B cell (primary cell): ENCODE data around the gene HES7. TPM values are rescaled to one million over a fixed set of nuclear protein-coding genes. Genes with fewer than 3 reads are reported as not detected.
A peak's percentile ranks its signal among the peaks of the same experiment; 100 is the strongest.

ENCODE experiments used
- ATAC-seq: fragments of 200-7000 bp; cut with Tn5 transposase; one replicate; pipeline ENCODE4 v1.10.0; 2021; ENCODE audit warnings: low read depth, mild to moderate bottlenecking, moderate number of reproducible peaks, moderate library complexity
- CTCF ChIA-PET: fragments of 350-600 bp; sonication (Branson Sonifier 250); formaldehyde crosslinking; loops from one replicate; lab custom pipeline; 2021; ENCODE audit warnings: antibody characterized with exemption, inconsistent platforms; lab: Charles Lee
- POLR2A ChIA-PET: fragments of 350-600 bp; sonication (Branson Sonifier 250); formaldehyde crosslinking; loops from one replicate; lab custom pipeline; 2021; ENCODE audit warnings: antibody characterized with exemption; lab: Charles Lee
- DNase-seq: peaks from one replicate; pipeline ENCODE4 v3.0.0; 2013
- H2AFZ ChIP-seq: 2 replicates; pipeline ENCODE4 v1.6.1; 2012; ENCODE audit warnings: mild to moderate bottlenecking, low read depth, low read length; ENCODE audit not compliant: insufficient read depth, poor library complexity, severe bottlenecking
- H3K27ac ChIP-seq, 2 donors: 1 replicate in 1 of 2; 2 replicates in 1 of 2; pipeline ENCODE4 v1.5.1; 2012 to 2013; ENCODE audit warnings: low read length in 2 of 2, mild to moderate bottlenecking in 2 of 2, moderate library complexity in 1 of 2
- H3K27me3 ChIP-seq, 4 experiments: fragments of 200-600 bp in 1 of 4; sonication (generic) in 1 of 4; replicated peaks in 1 of 4; 1 replicate in 2 of 4; 2 replicates in 2 of 4; pipeline versions ENCODE4 v1.6.1 to v1.7.0; 2013 to 2016; ENCODE audit warnings: low read length in 3 of 4, mild to moderate bottlenecking in 2 of 4, mixed read lengths in 1 of 4, moderate library complexity in 1 of 4; ENCODE audit not compliant: insufficient read depth in 4 of 4, control insufficient read depth in 3 of 4; ENCODE audit errors: control extremely low read depth in 1 of 4
- H3K36me3 ChIP-seq, 2 experiments: replicated peaks in 1 of 2; 1 replicate in 1 of 2; 2 replicates in 1 of 2; pipeline versions ENCODE4 v1.6.1 to v1.7.1; 2013; ENCODE audit warnings: low read length in 1 of 2; ENCODE audit not compliant: insufficient read depth in 2 of 2, control insufficient read depth in 1 of 2; ENCODE audit errors: control extremely low read depth in 1 of 2, extremely low read depth in 1 of 2
- H3K4me1 ChIP-seq, 2 donors: fragments of 200-600 bp in 1 of 2; sonication (generic) in 1 of 2; 1 replicate in 1 of 2; 2 replicates in 1 of 2; pipeline versions ENCODE4 v1.5.1 to v1.6.1; 2013 to 2017; ENCODE audit warnings: low read length in 2 of 2; ENCODE audit not compliant: control insufficient read depth in 2 of 2, insufficient read depth in 2 of 2
- H3K4me2 ChIP-seq: replicated peaks from 2 replicates; pipeline ENCODE3; 2012; ENCODE audit warnings: mild to moderate bottlenecking, low read depth, low read length; ENCODE audit not compliant: poor library complexity, severe bottlenecking
- H3K4me3 ChIP-seq, 5 experiments: fragments of 200-600 bp in 1 of 5; sonication (generic) in 1 of 5; 1 replicate in 3 of 5; 2 replicates in 2 of 5; pipeline versions ENCODE4 v1.5.1 to v1.7.0; 2011 to 2016; ENCODE audit warnings: low read length in 4 of 5, mild to moderate bottlenecking in 4 of 5, low read depth in 2 of 5, control low read depth in 1 of 5, moderate library complexity in 1 of 5; ENCODE audit not compliant: insufficient read depth in 1 of 5; ENCODE audit errors: control extremely low read depth in 1 of 5, extremely low read depth in 1 of 5
- H3K79me2 ChIP-seq: fragments of 200-600 bp; sonication (generic); one replicate; pipeline ENCODE4 v1.6.0; 2016; ENCODE audit warnings: low read length; ENCODE audit not compliant: control insufficient read depth, insufficient read depth
- H3K9ac ChIP-seq: fragments of 200-600 bp; sonication (generic); 2 replicates; pipeline ENCODE4 v1.6.1; 2017; ENCODE audit warnings: mild to moderate bottlenecking, low read length, moderate library complexity
- H3K9me3 ChIP-seq, 3 donors: one replicate each; pipeline versions ENCODE4 v1.6.1 to v1.7.1; 2013; ENCODE audit warnings: low read length in 2 of 3; ENCODE audit not compliant: control insufficient read depth in 2 of 3, insufficient read depth in 1 of 3; ENCODE audit errors: control extremely low read depth in 1 of 3
- H4K20me1 ChIP-seq: 2 replicates; pipeline ENCODE4 v1.6.0; 2012; ENCODE audit warnings: mild to moderate bottlenecking, low read length; ENCODE audit not compliant: insufficient read depth, control insufficient read depth, poor library complexity, severe bottlenecking
- H3K27ac Mint-ChIP-seq: one replicate; pipeline ENCODE4 v1.8.0; 2021; ENCODE audit warnings: mixed read lengths
- H3K27me3 Mint-ChIP-seq: one replicate; pipeline ENCODE4 v1.8.0; 2021; ENCODE audit warnings: mixed read lengths
- H3K4me1 Mint-ChIP-seq: one replicate; pipeline ENCODE4 v1.8.0; 2021; ENCODE audit warnings: mixed read lengths
- H3K4me3 Mint-ChIP-seq: one replicate; pipeline ENCODE4 v1.8.0; 2021; ENCODE audit warnings: mixed read lengths
- H3K9me3 Mint-ChIP-seq: one replicate; pipeline ENCODE4 v1.8.0; 2022; ENCODE audit warnings: mixed read lengths; ENCODE audit not compliant: insufficient read depth
- CTCF ChIP-seq: fragments of 200-600 bp; IDR thresholded peaks from one replicate; pipeline ENCODE4 v1.8.0; 2022; ENCODE audit warnings: antibody characterized with exemption, mild to moderate bottlenecking
- EZH2 ChIP-seq: IDR thresholded peaks from 2 replicates; pipeline ENCODE4 v1.6.1; 2012; ENCODE audit warnings: borderline replicate concordance, low read depth, mild to moderate bottlenecking, moderate library complexity, low read length; ENCODE audit not compliant: insufficient read depth, poor library complexity, severe bottlenecking
- WGBS: methylation state at CpG from one replicate; pipeline ENCODE4 v1.1.5; 2013; ENCODE audit warnings: missing lambda C conversion rate; ENCODE audit not compliant: insufficient coverage; 5-methylcytosine and 5-hydroxymethylcytosine counted together
- intact Hi-C: fragments of 100-400 bp; cut with micrococcal nuclease; formaldehyde crosslinking; loops from one replicate; pipeline ENCODE4 v1.10.0; 2022
- polyA plus RNA-seq: library from polyadenylated mRNA; depleted of rRNA; stranded (reverse); fragments of >200 nt; gene quantifications from 2 replicates; pipeline ENCODE4 v1.2.3, GENCODE V29; 2012
- total RNA-seq, 2 donors: library from RNA; stranded (reverse); fragments of 120-200 nt in 1 of 2; gene quantifications; 1 replicate in 1 of 2; 2 replicates in 1 of 2; pipeline versions ENCODE4 v1.2.3 to v1.2.4, GENCODE V29; 2013 to 2022

Gene HES7
- total and polyA plus RNA-seq, 2 donors (not counting 1 experiment from before 2014, with no cell fraction given), result 0.34 TPM; not detected in 1

GRCh38 chr17:8137645-8138373 is 13.9 kb upstream of the HES7 start:
- no peaks in the 10 kb centered on the region for H3K9me3 ChIP-seq
- no peaks in the 10 kb centered on the region for H3K27me3 ChIP-seq
- ATAC-seq, result no peak
- CTCF ChIA-PET, result interaction anchor here (0.6 to 7.2 kb wide), 24 partner anchors 9 to 163 kb away, joined by 3 to 86 read pairs (median 6); partner anchors contain the start of genes ALOXE3, HES7, SLC25A35 and VAMP2
- peaks cover 10 to 20% of the 10 kb centered on the region in 2 donors for H3K4me1 ChIP-seq
- no peak for DNase-seq
- H3K9me3 Mint-ChIP-seq, result no peaks in the 10 kb centered on the region
- H3K9ac ChIP-seq, result peak overlapping the region; percentile 65
- H3K4me3 Mint-ChIP-seq, result no peak overlapping the region
- TF ChIP-seq CTCF (no peak), EZH2 (no peak)
- intact Hi-C loops, result loop anchor here (1.0 kb wide), 6 partner anchors 12 to 162 kb away; no protein-coding TSS in a partner anchor
- POLR2A ChIA-PET, result interaction anchor here (0.6 to 2.8 kb wide), 7 partner anchors 13 to 486 kb away, joined by 3 to 16 read pairs (median 6); partner anchors contain the start of genes CTC1 and HES7
- no peaks in the 10 kb centered on the region for H3K79me2 ChIP-seq
- no peaks in the 10 kb centered on the region for H3K27me3 Mint-ChIP-seq
- 27% methylated on average over 21 of the region's 21 CpGs for WGBS
- H2AFZ ChIP-seq, result peak overlapping the region; percentile 14
- H3K4me3 ChIP-seq, result peak overlapping the region; percentile 40 to 84 (median 63)
- peak overlapping the region; percentile 70 for H3K4me2 ChIP-seq
- H4K20me1 ChIP-seq, result peaks cover 7% of the 10 kb centered on the region
- H3K4me1 Mint-ChIP-seq, result peaks cover 2% of the 10 kb centered on the region
- H3K27ac Mint-ChIP-seq, result no peak overlapping the region
- H3K27ac ChIP-seq, result peak overlapping the region; percentile 84 to 98
- peaks cover 0 to 18% of the 10 kb centered on the region in 2 experiments for H3K36me3 ChIP-seq

- Mint-ChIP-seq H3K4me1 (no peaks in the 10 kb centered on the region), H3K4me3 (no peak overlapping the region), H3K27ac (no peak overlapping the region), H3K27me3 (no peaks in the 10 kb centered on the region), H3K9me3 (no peaks in the 10 kb centered on the region)
- H3K4me3 ChIP-seq, result no peak overlapping the region
- ATAC-seq, result no peak
- no peaks in the 10 kb centered on the region for H3K79me2 ChIP-seq
- POLR2A ChIA-PET, result no interaction called here
- intact Hi-C loops, result no loop called here
- no peak overlapping the region for H3K4me2 ChIP-seq
- H3K9me3 ChIP-seq, result no peaks in the 10 kb centered on the region
- TF ChIP-seq CTCF, result no peak
- no peak for TF ChIP-seq EZH2
- H3K4me1 ChIP-seq, result peaks cover 5 to 13% of the 10 kb centered on the region in 2 donors
- H3K27me3 ChIP-seq, result peaks cover 0 to 3% (median 0%) of the 10 kb centered on the region in 4 experiments
- H3K36me3 ChIP-seq, result no peaks in the 10 kb centered on the region
- CTCF ChIA-PET, result interaction anchor here (0.7 to 3.2 kb wide), 5 partner anchors 11 to 167 kb away, joined by 3 to 12 read pairs (median 3); partner anchors contain the start of genes CTC1 and HES7
- H2AFZ ChIP-seq, result no peak overlapping the region
- no peaks in the 10 kb centered on the region for H4K20me1 ChIP-seq
- no peak overlapping the region for H3K27ac ChIP-seq
- 92% methylated on average over 3 of the region's 4 CpGs for WGBS
- no peak overlapping the region for H3K9ac ChIP-seq
- no peak for DNase-seq
Measured at GRCh38 chr17:8133941-8134340, 10.0 kb upstream of the HES7 start.
